Endothelial cell of umbilical vein (primary cell): ENCODE results near the gene RGL3.

ENCODE experiments used
- CTCF ChIP-seq, 2 donors: IDR thresholded peaks; 1 replicate in 1 of 2; 2 replicates in 1 of 2; pipeline ENCODE4 v1.5.1; 2011; ENCODE audit warnings: low read length in 2 of 2, mild to moderate bottlenecking in 2 of 2, moderate library complexity in 2 of 2, control low read depth in 1 of 2, inconsistent platforms in 1 of 2, low read depth in 1 of 2; ENCODE audit not compliant: insufficient read depth in 1 of 2; ENCODE audit errors: extremely low read depth in 1 of 2
- EZH2 ChIP-seq: IDR thresholded peaks from 2 replicates; pipeline ENCODE4 v1.6.1; 2012; ENCODE audit warnings: borderline replicate concordance, low read depth, mild to moderate bottlenecking, moderate library complexity, low read length, inconsistent platforms; ENCODE audit not compliant: severe bottlenecking
- FOS ChIP-seq: IDR thresholded peaks from 2 replicates; pipeline ENCODE4 v1.6.1; 2011; ENCODE audit warnings: mild to moderate bottlenecking, low read length, moderate library complexity, borderline replicate concordance; ENCODE audit not compliant: insufficient read depth
- GATA2 ChIP-seq: IDR thresholded peaks from 2 replicates; pipeline ENCODE4 v1.7.0; 2011; ENCODE audit warnings: low read depth, mild to moderate bottlenecking, moderate library complexity, mixed read lengths, low read length; ENCODE audit not compliant: insufficient read length, insufficient read depth
- JUN ChIP-seq: IDR thresholded peaks from 2 replicates; pipeline ENCODE4 v1.6.1; 2011; ENCODE audit warnings: borderline replicate concordance, low read depth; ENCODE audit not compliant: insufficient read length, insufficient read depth
- MAX ChIP-seq: IDR thresholded peaks from 2 replicates; pipeline ENCODE4 v1.6.1; 2011; ENCODE audit not compliant: insufficient read depth, insufficient read length
- MYC ChIP-seq: IDR thresholded peaks from one replicate; pipeline ENCODE4 v1.6.1; 2011; ENCODE audit warnings: mild to moderate bottlenecking, low read depth, low read length
- POLR2A ChIP-seq: IDR thresholded peaks from 2 replicates; pipeline ENCODE4 v1.6.1; 2012; ENCODE audit warnings: low read depth, mild to moderate bottlenecking, control low read depth, low read length
- POLR2AphosphoS5 ChIP-seq: IDR thresholded peaks from 2 replicates; pipeline ENCODE4 v1.6.1; 2012; ENCODE audit warnings: low read depth, mild to moderate bottlenecking, control low read depth, low read length, moderate library complexity; ENCODE audit not compliant: insufficient read depth

GRCh38 chr19:11448923-11449554 lies 29.9 kb upstream of the RGL3 start:
- TF ChIP-seq EZH2 (no peak), POLR2AphosphoS5 (no peak), JUN (no peak), POLR2A (no peak), CTCF (IDR thresholded peaks at IDR 0.05; ENCODE audit: extremely low read depth in 1 of 2, insufficient read depth in 1 of 2, low read depth in 1 of 2, low read length in 2 of 2) (no peak), MAX (no peak), FOS (no peak), GATA2 (no peak), MYC (no peak)
